ENCODE measurements around the gene CRKL. TPM values are rescaled to one million over a fixed set of nuclear protein-coding genes. Genes with fewer than 3 reads are reported as not detected.

The CRKL gene
- total and polyA plus RNA-seq, 2 experiments from 2014 or later = 26.7 to 42.5 TPM

DNA sequence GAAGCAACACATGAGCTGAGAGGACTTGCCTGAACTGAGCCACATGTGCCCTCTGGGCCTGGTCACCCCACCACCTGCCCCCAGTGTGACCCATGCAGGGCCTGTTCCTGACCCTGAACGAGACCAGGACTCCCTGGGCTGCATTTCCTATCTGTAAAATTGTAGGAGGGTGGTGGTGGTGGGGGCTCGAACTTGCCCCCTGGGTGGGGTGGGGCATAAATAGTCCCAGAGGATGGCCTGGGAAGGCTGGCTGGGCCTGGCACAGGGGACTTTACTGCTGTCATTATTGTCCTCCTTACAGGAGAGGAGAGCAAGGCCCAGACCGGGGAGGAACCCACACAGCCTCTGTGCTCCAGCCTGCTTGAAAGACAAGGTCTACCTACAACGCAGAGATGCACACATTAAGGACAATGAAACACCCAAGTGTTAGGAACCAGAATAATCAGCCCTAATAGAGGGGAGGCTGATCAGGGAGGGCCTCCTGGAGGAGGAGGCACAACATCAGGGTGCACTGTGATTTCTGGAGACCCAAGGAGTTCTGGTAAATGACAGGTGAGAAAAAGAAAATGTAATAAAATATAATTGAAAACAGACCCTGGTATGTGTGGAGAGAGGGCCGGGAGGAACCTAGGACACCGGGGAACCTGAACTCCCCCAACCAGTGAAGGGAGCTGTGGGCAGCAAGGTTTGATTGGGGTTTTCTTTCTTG lies 47.0 kb downstream of the CRKL start:
- WGBS, 2 experiments (ENCODE audit: low coverage in 1 of 2, low lambda C conversion rate in 2 of 2, missing lambda C conversion rate in 2 of 2) = 55 to 56% methylated on average over 6 of the region's 6 CpGs
- H3K27ac ChIP-seq = no peak overlapping the region
- H3K4me3 ChIP-seq = peak overlapping the region; percentile 60
- no peak overlapping the region for H3K9ac ChIP-seq
- no peaks in the 10 kb centered on the region for H4K20me1 ChIP-seq (ENCODE audit: insufficient read depth)
- H3K27me3 ChIP-seq (replicated peaks; ENCODE audit: insufficient read depth) = peaks cover 7% of the 10 kb centered on the region; the same call in 1 of the 2 replicates
- H3K4me2 ChIP-seq (ENCODE audit: unreplicated experiment) = peak overlapping the region; percentile 65
- no peak overlapping the region for H2AFZ ChIP-seq
- in situ Hi-C loops (cut with MboI) = no loop called here
- H3K4me1 ChIP-seq (ENCODE audit: insufficient read depth) = no peaks in the 10 kb centered on the region
- TF ChIP-seq EZH2phosphoT487 (IDR thresholded peaks at IDR 0.05; ENCODE audit: insufficient read depth, low read depth) (0 out of 2 replicates have a peak, but pooled peaks have one; percentile 51), EZH2 (IDR thresholded peaks at IDR 0.05; ENCODE audit: insufficient read depth, poor library complexity, severe bottlenecking) (peak; percentile 76)
- no peaks in the 10 kb centered on the region for H3F3A ChIP-seq (ENCODE audit: insufficient read depth)
- no peaks in the 10 kb centered on the region for H3K79me2 ChIP-seq (ENCODE audit: insufficient read depth)
- no peaks in the 10 kb centered on the region for H3K9me2 ChIP-seq (ENCODE audit: insufficient read depth)
- no peak for DNase-seq
- H3K9me3 ChIP-seq (ENCODE audit: low read depth) = no peaks in the 10 kb centered on the region
- no peaks in the 10 kb centered on the region for H3K36me3 ChIP-seq (ENCODE audit: low read depth)

GRCh38 chr22:20964799-20965103 lies 47.5 kb downstream of the CRKL start:
- in situ Hi-C loops (cut with MboI) = no loop called here
- H3K27ac ChIP-seq = no peak overlapping the region
- no peak overlapping the region for H2AFZ ChIP-seq
- H3K27me3 ChIP-seq (replicated peaks; ENCODE audit: insufficient read depth) = peaks cover 7% of the 10 kb centered on the region; the same call in 1 of the 2 replicates
- no peaks in the 10 kb centered on the region for H3K79me2 ChIP-seq (ENCODE audit: insufficient read depth)
- peak overlapping the region; percentile 60 for H3K4me3 ChIP-seq
- H4K20me1 ChIP-seq (ENCODE audit: insufficient read depth) = no peaks in the 10 kb centered on the region
- no peaks in the 10 kb centered on the region for H3K36me3 ChIP-seq (ENCODE audit: low read depth)
- no peaks in the 10 kb centered on the region for H3K9me3 ChIP-seq (ENCODE audit: low read depth)
- TF ChIP-seq EZH2phosphoT487 (IDR thresholded peaks at IDR 0.05; ENCODE audit: insufficient read depth, low read depth) (no peak), EZH2 (IDR thresholded peaks at IDR 0.05; ENCODE audit: insufficient read depth, poor library complexity, severe bottlenecking) (peak; percentile 18)
- H3K9me2 ChIP-seq (ENCODE audit: insufficient read depth) = no peaks in the 10 kb centered on the region
- no peaks in the 10 kb centered on the region for H3K4me1 ChIP-seq (ENCODE audit: insufficient read depth)
- no peak overlapping the region for H3K9ac ChIP-seq
- no peaks in the 10 kb centered on the region for H3F3A ChIP-seq (ENCODE audit: insufficient read depth)
- H3K4me2 ChIP-seq (ENCODE audit: unreplicated experiment) = peak overlapping the region; percentile 65
- 6 to 8% methylated on average over 11 to 28 of the region's 28 CpGs for WGBS, 2 experiments (ENCODE audit: low coverage in 1 of 2, low lambda C conversion rate in 2 of 2, missing lambda C conversion rate in 2 of 2)
- no peak for DNase-seq

- no peak overlapping the region for H3K27ac ChIP-seq
- no peaks in the 10 kb centered on the region for H4K20me1 ChIP-seq (ENCODE audit: insufficient read depth)
- no peaks in the 10 kb centered on the region for H3K36me3 ChIP-seq (ENCODE audit: low read depth)
- H3K79me2 ChIP-seq (ENCODE audit: insufficient read depth) = no peaks in the 10 kb centered on the region
- in situ Hi-C loops (cut with MboI) = no loop called here
- peaks cover 7% of the 10 kb centered on the region; the same call in 1 of the 2 replicates for H3K27me3 ChIP-seq (replicated peaks; ENCODE audit: insufficient read depth)
- DNase-seq = no peak
- H3F3A ChIP-seq (ENCODE audit: insufficient read depth) = no peaks in the 10 kb centered on the region
- peak overlapping the region; percentile 59 for H3K4me3 ChIP-seq
- 13 to 40% methylated on average over 19 to 56 of the region's 65 CpGs for WGBS, 2 experiments (ENCODE audit: low coverage in 1 of 2, low lambda C conversion rate in 2 of 2, missing lambda C conversion rate in 2 of 2)
- H3K9ac ChIP-seq = no peak overlapping the region
- H3K4me1 ChIP-seq (ENCODE audit: insufficient read depth) = no peaks in the 10 kb centered on the region
- no peaks in the 10 kb centered on the region for H3K9me3 ChIP-seq (ENCODE audit: low read depth)
- no peaks in the 10 kb centered on the region for H3K9me2 ChIP-seq (ENCODE audit: insufficient read depth)
- peak overlapping the region; percentile 65 for H3K4me2 ChIP-seq (ENCODE audit: unreplicated experiment)
- H2AFZ ChIP-seq = no peak overlapping the region
- TF ChIP-seq EZH2phosphoT487 (IDR thresholded peaks at IDR 0.05; ENCODE audit: insufficient read depth, low read depth) (no peak), EZH2 (IDR thresholded peaks at IDR 0.05; ENCODE audit: insufficient read depth, poor library complexity, severe bottlenecking) (no peak)
These were observed 48.1 kb downstream of the CRKL start for GRCh38 chr22:20965104-20965887.

GRCh38 chr22:20965888-20966855 lies 49.0 kb downstream of the CRKL start:
- no peaks in the 10 kb centered on the region for H3K4me1 ChIP-seq (ENCODE audit: insufficient read depth)
- no peak overlapping the region for H3K27ac ChIP-seq
- H2AFZ ChIP-seq = no peak overlapping the region
- H3K9me3 ChIP-seq (ENCODE audit: low read depth) = no peaks in the 10 kb centered on the region
- no peaks in the 10 kb centered on the region for H4K20me1 ChIP-seq (ENCODE audit: insufficient read depth)
- 89 to 90% methylated on average over 13 of the region's 13 CpGs for WGBS, 2 experiments (ENCODE audit: low coverage in 1 of 2, low lambda C conversion rate in 2 of 2, missing lambda C conversion rate in 2 of 2)
- no peak overlapping the region for H3K9ac ChIP-seq
- H3F3A ChIP-seq (ENCODE audit: insufficient read depth) = no peaks in the 10 kb centered on the region
- in situ Hi-C loops (cut with MboI) = no loop called here
- no peak for DNase-seq
- no peaks in the 10 kb centered on the region for H3K79me2 ChIP-seq (ENCODE audit: insufficient read depth)
- TF ChIP-seq EZH2phosphoT487 (IDR thresholded peaks at IDR 0.05; ENCODE audit: insufficient read depth, low read depth) (no peak), EZH2 (IDR thresholded peaks at IDR 0.05; ENCODE audit: insufficient read depth, poor library complexity, severe bottlenecking) (no peak)
- no peaks in the 10 kb centered on the region for H3K36me3 ChIP-seq (ENCODE audit: low read depth)
- peaks cover 7% of the 10 kb centered on the region; the same call in 1 of the 2 replicates for H3K27me3 ChIP-seq (replicated peaks; ENCODE audit: insufficient read depth)
- no peak overlapping the region for H3K4me3 ChIP-seq
- H3K9me2 ChIP-seq (ENCODE audit: insufficient read depth) = no peaks in the 10 kb centered on the region
- no peak overlapping the region for H3K4me2 ChIP-seq (ENCODE audit: unreplicated experiment)
